Bronchial epithelial cell (primary cell): Measurements from ENCODE around the gene SLC26A6. TPM values are rescaled to one million over a fixed set of nuclear protein-coding genes. Genes with fewer than 3 reads are reported as not detected.

Experiments
- DNase-seq: peaks from one replicate; pipeline ENCODE4 v3.0.0-alpha.2; 2010; ENCODE audit warnings: low read depth
- FAIRE-seq: peaks from 2 replicates; lab custom pipeline; 2011; peaks lifted over from hg19 to GRCh38; lab: Jason Lieb, UNC
- H3K27me3 ChIP-seq: 2 replicates; pipeline ENCODE4 v1.5.1; 2011; ENCODE audit warnings: low read length; ENCODE audit not compliant: control insufficient read depth, insufficient read depth
- H3K36me3 ChIP-seq: 2 replicates; pipeline ENCODE4 v1.5.1; 2011; ENCODE audit warnings: low read length; ENCODE audit not compliant: control insufficient read depth, insufficient read depth
- H3K4me3 ChIP-seq: 2 replicates; pipeline ENCODE4 v1.5.1; 2011; ENCODE audit warnings: mild to moderate bottlenecking, low read depth, low read length, control low read depth
- CTCF ChIP-seq: IDR thresholded peaks from 2 replicates; pipeline ENCODE4 v1.5.1; 2011; ENCODE audit warnings: mild to moderate bottlenecking, moderate library complexity, low read length, control low read depth, inconsistent platforms; ENCODE audit not compliant: insufficient read depth, severe bottlenecking
- total RNA-seq: library from RNA; depleted of rRNA; stranded (reverse); fragments of >200 nt; gene quantifications from 2 replicates; pipeline ENCODE4 v1.2.1, GENCODE V29; 2014

Gene SLC26A6
- total RNA-seq, 1 donor from 2014 or later: 45.8 TPM

DNA sequence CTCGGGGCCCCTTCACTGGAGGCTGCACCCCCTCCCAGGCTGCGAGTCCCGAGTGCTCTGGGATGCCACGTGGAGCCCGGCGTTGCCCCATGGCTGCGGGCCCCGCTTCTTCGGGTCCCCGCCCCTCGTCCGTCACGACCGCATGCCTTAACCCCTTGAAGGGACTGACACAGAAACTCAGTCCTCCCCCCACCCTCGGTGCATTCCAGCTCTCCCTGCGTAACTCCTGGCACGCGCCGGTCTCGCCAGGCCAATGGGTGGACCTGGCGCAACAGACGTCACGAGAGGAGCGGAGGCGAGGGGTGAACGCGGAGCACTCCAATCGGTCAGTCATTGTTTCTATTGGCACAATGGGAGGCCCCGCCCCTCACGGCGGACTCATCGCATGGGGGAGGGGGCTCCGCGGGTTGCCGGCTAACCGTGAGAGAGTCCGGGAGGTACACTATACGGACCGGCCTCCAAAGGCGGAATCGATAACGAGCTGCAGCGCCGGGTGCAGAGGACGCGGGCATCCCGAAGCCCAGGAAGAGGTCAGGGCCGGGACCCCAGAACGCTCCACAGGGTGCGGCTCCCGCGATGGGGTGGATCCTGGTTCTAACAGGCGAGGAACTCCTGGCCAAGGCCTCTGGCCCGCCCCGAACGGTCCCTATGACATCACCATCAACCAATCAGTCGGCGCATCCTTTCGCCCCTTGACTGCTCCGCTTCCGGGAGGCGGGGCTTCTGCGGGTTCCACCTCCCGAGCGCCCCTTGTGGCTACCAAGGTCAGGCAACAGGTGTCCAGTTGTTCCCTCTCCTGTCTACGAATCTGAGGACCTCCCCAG lies 28.4 kb upstream of the SLC26A6 start:
- FAIRE-seq: peak; percentile 89
- peak; percentile 92 for TF ChIP-seq CTCF
- Histone ChIP-seq H3K36me3 (peaks cover 1% of the 10 kb centered on the region), H3K27me3 (no peaks in the 10 kb centered on the region), H3K4me3 (peak overlapping the region; percentile 75)
- peak; percentile 96 for DNase-seq

- peak; percentile 98 for FAIRE-seq
- no peak for TF ChIP-seq CTCF
- H3K4me3 ChIP-seq: peak within 1 kb of the TSS; percentile 75
- H3K27me3 ChIP-seq: no peaks in the 10 kb centered on the region
- peak; percentile 80 for DNase-seq
- H3K36me3 ChIP-seq: no peaks in the 10 kb centered on the region
Measured at GRCh38 chr3:48662753-48663488, 27.7 kb upstream of the SLC26A6 start, which contains the start of gene CELSR3. CELSR3 (minus strand) TSS chr3:48662886; CDS start chr3:48662634, 252 bp downstream.

GRCh38 chr3:48662145-48662752 lies 27.0 kb upstream of the SLC26A6 start:
- TF ChIP-seq CTCF: no peak
- DNase-seq: no peak
- Histone ChIP-seq H3K27me3 (no peaks in the 10 kb centered on the region), H3K4me3 (peak overlapping the region; percentile 75), H3K36me3 (no peaks in the 10 kb centered on the region)
- no peak for FAIRE-seq

GRCh38 chr3:48661501-48662144 lies 26.4 kb upstream of the SLC26A6 start:
- H3K27me3 ChIP-seq: no peaks in the 10 kb centered on the region
- FAIRE-seq: no peak

More at GRCh38 chr3:48661501-48662144, 26.4 kb upstream of the SLC26A6 start:
- DNase-seq: no peak
- Histone ChIP-seq H3K4me3 (peak overlapping the region; percentile 29), H3K36me3 (no peaks in the 10 kb centered on the region)
- TF ChIP-seq CTCF: no peak
